22Rv1 (cell line): ENCODE data around the gene DTWD1.

Source experiments
- ZFX ChIP-seq: fragments of 450-650 bp; IDR thresholded peaks from 2 replicates; pipeline ENCODE4 v1.6.1; 2017; ENCODE audit warnings: antibody characterized with exemption, borderline replicate concordance
- TF ChIP-seq, protein P1 (sequence below): fragments of 450-650 bp; IDR thresholded peaks from 2 replicates; pipeline ENCODE4 v1.5.1; 2017; ENCODE audit warnings: mild to moderate bottlenecking

DNA sequence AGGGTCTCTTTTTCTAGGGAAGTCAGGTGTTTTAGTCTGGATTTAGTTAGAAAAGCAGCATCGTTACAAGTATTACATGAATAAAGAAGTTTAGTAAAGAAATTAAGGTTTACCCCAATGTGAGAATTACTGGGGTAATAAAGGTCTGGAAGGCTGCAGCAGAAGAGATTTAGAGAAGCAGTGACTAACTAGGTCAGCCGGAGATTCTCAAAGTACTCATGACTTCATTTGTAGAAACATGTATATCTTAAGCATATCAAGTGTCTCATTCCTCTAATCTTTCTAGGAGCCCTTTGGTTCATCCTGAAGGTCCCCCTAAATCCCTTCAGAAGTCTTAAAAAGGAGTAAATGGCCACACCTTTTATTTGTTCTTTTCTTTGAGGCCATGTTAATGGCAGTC lies 26.0 kb downstream of the DTWD1 start:
- TF ChIP-seq, protein P1, sequence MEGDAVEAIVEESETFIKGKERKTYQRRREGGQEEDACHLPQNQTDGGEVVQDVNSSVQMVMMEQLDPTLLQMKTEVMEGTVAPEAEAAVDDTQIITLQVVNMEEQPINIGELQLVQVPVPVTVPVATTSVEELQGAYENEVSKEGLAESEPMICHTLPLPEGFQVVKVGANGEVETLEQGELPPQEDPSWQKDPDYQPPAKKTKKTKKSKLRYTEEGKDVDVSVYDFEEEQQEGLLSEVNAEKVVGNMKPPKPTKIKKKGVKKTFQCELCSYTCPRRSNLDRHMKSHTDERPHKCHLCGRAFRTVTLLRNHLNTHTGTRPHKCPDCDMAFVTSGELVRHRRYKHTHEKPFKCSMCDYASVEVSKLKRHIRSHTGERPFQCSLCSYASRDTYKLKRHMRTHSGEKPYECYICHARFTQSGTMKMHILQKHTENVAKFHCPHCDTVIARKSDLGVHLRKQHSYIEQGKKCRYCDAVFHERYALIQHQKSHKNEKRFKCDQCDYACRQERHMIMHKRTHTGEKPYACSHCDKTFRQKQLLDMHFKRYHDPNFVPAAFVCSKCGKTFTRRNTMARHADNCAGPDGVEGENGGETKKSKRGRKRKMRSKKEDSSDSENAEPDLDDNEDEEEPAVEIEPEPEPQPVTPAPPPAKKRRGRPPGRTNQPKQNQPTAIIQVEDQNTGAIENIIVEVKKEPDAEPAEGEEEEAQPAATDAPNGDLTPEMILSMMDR = no peak
- TF ChIP-seq ZFX = no peak
